Gastroesophageal sphincter (tissue), 3 donors: Measurements from ENCODE around the gene KIRREL3.

Experiments used
- CTCF ChIP-seq, 4 experiments: fragments of 200-600 bp in 2 of 4; fragments of 450-650 bp in 2 of 4; sonication (generic) in 1 of 4; IDR thresholded peaks; one replicate each; pipeline ENCODE4 v1.5.1; 2017 to 2019; ENCODE audit warnings: antibody characterized with exemption in 4 of 4, mild to moderate bottlenecking in 2 of 4, moderate library complexity in 2 of 4
- EP300 ChIP-seq: sonication (generic); formaldehyde crosslinking; IDR thresholded peaks from one replicate; pipeline ENCODE4 v1.6.1; 2017; ENCODE audit warnings: antibody characterized with exemption, mild to moderate bottlenecking
- POLR2A ChIP-seq, 2 donors: fragments of 450-650 bp; IDR thresholded peaks; one replicate each; pipeline ENCODE4 v1.6.1; 2017; ENCODE audit warnings: antibody characterized with exemption in 2 of 2, mild to moderate bottlenecking in 2 of 2, moderate library complexity in 1 of 2

DNA sequence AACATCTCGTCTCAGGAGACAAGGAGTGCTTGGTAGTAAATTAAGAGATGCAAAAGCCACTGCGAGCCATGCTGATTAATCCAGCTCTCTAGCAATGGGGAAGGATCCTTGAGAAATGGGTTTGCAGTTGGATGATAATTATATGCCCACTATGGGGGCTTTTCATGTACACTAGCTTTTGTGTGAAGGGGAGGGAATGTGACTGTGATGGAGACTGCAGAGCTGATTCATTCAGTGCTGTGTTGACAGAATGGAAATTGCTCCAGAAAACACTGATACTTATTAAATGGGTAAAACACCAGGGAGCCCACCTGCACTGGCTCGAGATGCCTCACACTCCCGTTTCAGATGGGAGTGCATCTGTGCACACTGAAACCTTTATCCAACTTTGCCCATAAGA is 37.0 kb upstream of the KIRREL3 start:
- TF ChIP-seq EP300 = no peak
- no peak for TF ChIP-seq POLR2A (IDR thresholded peaks at IDR 0.05)
- TF ChIP-seq CTCF (IDR thresholded peaks at IDR 0.05) = no peak
